Mucosa of rectum (tissue), 2 donors: Measurements from ENCODE around the gene WDR45B.

ENCODE experiments used
- H3K27ac ChIP-seq, 2 donors: one replicate each; pipeline ENCODE4 v1.7.0; 2013; ENCODE audit warnings: inconsistent platforms in 2 of 2, low read depth in 2 of 2, low read length in 2 of 2
- H3K27me3 ChIP-seq, 2 donors: one replicate each; pipeline ENCODE4 v1.7.0; 2013; ENCODE audit warnings: low read length in 2 of 2; ENCODE audit not compliant: control insufficient read depth in 2 of 2, insufficient read depth in 2 of 2
- H3K36me3 ChIP-seq, 2 donors: one replicate each; pipeline ENCODE4 v1.7.0; 2013; ENCODE audit warnings: low read length in 2 of 2; ENCODE audit not compliant: control insufficient read depth in 2 of 2, insufficient read depth in 2 of 2
- H3K4me1 ChIP-seq, 2 donors: one replicate each; pipeline ENCODE4 v1.7.0; 2013; ENCODE audit warnings: low read length in 2 of 2, mild to moderate bottlenecking in 1 of 2; ENCODE audit not compliant: control insufficient read depth in 2 of 2, insufficient read depth in 2 of 2
- H3K4me3 ChIP-seq, 2 donors: one replicate each; pipeline ENCODE4 v1.7.0; 2013; ENCODE audit warnings: low read length in 2 of 2
- H3K9ac ChIP-seq, 2 donors: one replicate each; pipeline ENCODE4 v1.7.0; 2013; ENCODE audit warnings: low read length in 2 of 2, low read depth in 1 of 2, mild to moderate bottlenecking in 1 of 2
- H3K9me3 ChIP-seq, 2 donors: one replicate each; pipeline ENCODE4 v1.7.0; 2013; ENCODE audit warnings: low read length in 2 of 2; ENCODE audit not compliant: control insufficient read depth in 2 of 2
- donor health status: healthy.
- donor health status: Normal muscosa, but diverticular disease.

Gene WDR45B

DNA sequence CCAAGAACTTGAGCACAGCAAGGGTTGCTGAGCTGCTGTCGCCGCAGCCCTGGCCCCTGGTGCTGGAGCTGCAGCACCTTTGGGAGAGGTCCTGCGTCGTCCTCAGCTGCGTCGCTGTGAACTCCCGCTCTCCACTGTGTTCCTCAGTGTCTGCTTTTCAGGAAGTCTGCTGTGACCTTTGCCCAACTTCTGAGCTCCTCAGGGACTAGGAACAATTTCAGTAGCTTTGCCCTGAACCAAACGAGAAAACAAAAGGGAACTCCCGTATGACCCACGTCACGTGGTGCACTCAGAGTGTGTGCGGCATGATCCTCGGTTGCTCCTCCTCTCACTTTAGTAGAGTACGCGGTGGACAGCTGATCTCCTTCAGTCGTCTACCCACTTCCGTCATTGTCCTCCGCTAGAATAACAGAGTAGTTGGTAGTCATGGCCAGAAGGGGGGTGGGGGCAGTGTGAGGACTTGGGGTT, 44.2 kb downstream of the WDR45B start:
- peak overlapping the region in 1 of 2 donors; percentile 72 for H3K27ac ChIP-seq
- H3K9ac ChIP-seq, result peak overlapping the region in 1 of 2 donors; percentile 47
- H3K4me3 ChIP-seq, result peak overlapping the region in 1 of 2 donors; percentile 37
- H3K27me3 ChIP-seq, result no peaks in the 10 kb centered on the region
- peaks cover 4 to 9% of the 10 kb centered on the region in 2 donors for H3K4me1 ChIP-seq
- peaks cover 38 to 52% of the 10 kb centered on the region in 2 donors for H3K36me3 ChIP-seq
- no peaks in the 10 kb centered on the region for H3K9me3 ChIP-seq

GRCh38 chr17:82602986-82603710, 45.1 kb downstream of the WDR45B start:
- Histone ChIP-seq H3K9ac (peak overlapping the region in 1 of 2 donors; percentile 47), H3K27ac (peak overlapping the region in 1 of 2 donors; percentile 72), H3K36me3 (peaks cover 44 to 55% of the 10 kb centered on the region in 2 donors), H3K4me1 (peaks cover 4 to 9% of the 10 kb centered on the region in 2 donors), H3K9me3 (no peaks in the 10 kb centered on the region), H3K27me3 (no peaks in the 10 kb centered on the region), H3K4me3 (peak overlapping the region in 1 of 2 donors; percentile 26)

GRCh38 chr17:82602487-82602886, 45.8 kb downstream of the WDR45B start:
- Histone ChIP-seq H3K27me3 (no peaks in the 10 kb centered on the region), H3K4me1 (peaks cover 4 to 9% of the 10 kb centered on the region in 2 donors), H3K9ac (no peak overlapping the region), H3K36me3 (peaks cover 44 to 55% of the 10 kb centered on the region in 2 donors), H3K27ac (no peak overlapping the region), H3K9me3 (no peaks in the 10 kb centered on the region), H3K4me3 (no peak overlapping the region)

DNA sequence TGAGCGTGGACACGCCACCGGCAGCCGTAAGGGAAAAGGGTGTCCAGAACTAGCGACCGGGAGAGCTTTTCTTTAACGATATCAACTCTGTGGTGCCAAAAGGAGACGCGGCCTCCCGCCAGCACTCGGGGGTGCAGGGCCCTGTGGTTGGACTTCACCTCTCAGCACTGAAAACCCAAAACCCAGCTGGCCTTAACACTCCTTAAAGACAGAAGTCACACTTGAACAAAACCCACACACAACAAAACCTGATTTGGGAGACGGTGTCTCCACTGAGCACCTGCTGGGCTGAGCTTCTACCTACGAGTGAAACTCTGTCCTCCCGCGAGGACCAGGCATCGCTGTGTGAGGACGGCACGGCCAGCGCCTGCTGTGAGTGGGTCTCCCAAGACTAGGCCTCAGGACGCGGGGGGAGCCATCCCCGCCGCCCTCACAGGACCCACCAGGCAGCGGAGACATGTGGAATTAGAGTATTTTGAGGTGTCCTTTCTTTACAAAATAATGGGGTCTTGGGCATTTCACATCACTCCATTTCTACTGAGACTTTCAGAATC, 46.7 kb downstream of the WDR45B start:
- Histone ChIP-seq H3K9me3 (no peaks in the 10 kb centered on the region), H3K9ac (no peak overlapping the region), H3K36me3 (peaks cover 52 to 61% of the 10 kb centered on the region in 2 donors), H3K4me3 (no peak overlapping the region), H3K27ac (no peak overlapping the region), H3K4me1 (peaks cover 9% of the 10 kb centered on the region in 2 donors), H3K27me3 (no peaks in the 10 kb centered on the region)

DNA sequence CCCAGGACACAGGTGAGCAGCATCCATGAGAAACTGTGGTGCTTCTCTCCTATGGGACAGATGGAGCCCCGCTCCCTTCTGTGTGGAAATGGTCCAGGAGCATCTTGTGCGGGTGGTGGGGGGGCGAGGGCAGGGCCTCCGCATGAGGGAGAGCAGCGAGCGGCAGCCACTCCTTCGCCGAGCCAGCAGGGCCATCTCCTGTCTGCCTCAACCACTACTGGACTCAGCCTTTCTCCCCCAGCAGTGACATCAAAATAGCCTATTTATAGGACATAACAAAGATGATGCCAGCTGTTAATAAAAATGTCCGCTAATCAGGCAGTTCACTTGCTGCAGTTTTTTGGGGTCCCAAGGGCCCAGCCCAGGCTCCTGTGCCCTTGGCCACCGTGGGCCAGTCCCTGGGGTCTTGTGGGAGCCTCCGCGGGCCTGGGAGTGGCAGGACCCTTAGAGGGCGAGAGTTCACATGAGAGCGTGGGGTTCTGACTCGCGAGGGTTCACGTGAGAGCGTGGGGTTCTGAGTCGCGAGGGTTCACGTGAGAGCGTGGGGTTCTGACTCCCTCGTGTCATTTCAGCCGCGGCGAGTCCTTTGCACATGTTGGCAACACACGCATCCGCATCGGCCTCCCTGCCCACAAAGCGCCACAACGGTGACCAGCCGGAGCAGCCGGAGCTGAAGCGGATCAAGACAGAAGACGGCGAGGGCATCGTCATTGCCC, 47.4 kb downstream of the WDR45B start:
- Histone ChIP-seq H3K4me1 (peaks cover 9 to 10% of the 10 kb centered on the region in 2 donors), H3K27me3 (no peaks in the 10 kb centered on the region), H3K27ac (no peak overlapping the region), H3K9ac (no peak overlapping the region), H3K9me3 (no peaks in the 10 kb centered on the region), H3K36me3 (peaks cover 51 to 61% of the 10 kb centered on the region in 2 donors), H3K4me3 (no peak overlapping the region)

DNA sequence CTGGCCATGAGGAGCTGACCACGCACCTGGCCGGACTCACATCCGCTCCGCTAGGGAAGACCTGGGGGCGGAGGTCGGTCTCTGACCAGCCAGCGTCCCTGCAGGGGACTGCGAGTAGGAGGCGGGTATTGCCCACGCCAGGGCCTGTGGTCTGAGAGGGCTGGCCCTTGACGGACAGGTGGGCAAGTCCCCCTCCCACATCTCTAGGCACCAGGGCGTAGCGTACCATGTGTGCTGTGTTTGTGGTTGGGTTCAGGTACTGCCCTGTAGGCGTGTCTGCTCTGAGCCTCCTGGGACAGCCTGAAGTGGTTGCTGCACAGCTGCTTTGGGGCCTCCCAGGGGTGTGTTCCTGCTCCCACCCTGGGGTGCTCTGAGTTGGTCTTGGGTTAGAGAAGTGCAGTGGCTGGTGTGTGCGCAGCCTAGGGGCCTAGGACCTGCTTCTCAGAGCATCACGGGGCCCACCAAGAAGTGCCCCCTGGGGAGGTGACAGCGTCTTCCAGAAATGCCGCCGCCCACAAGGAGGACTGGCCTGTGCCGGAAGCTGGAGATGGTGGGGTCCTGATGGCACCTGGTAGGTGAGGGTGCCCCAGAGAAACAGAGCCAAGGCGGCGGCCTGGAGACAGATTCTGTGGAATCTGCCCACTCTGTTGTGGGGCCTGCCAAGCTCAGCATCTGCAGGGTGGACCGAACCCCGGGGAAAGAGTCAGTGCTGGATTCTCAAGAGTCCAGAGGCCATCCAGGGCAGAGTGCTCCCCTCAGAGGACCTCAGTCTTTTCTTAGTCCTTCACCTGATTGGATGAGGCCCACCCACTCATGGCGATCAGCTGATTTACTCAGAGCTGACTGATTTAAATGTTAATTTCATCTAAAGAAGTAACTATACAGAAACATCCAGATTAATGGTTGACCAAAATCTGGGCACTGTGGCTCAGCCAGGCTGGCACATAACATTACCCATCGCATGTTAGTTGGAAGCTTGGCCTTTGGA, 48.3 kb downstream of the WDR45B start:
- H3K27me3 ChIP-seq, result no peaks in the 10 kb centered on the region
- peaks cover 52 to 59% of the 10 kb centered on the region in 2 donors for H3K36me3 ChIP-seq
- no peak overlapping the region for H3K4me3 ChIP-seq
- no peaks in the 10 kb centered on the region for H3K9me3 ChIP-seq
- no peak overlapping the region for H3K27ac ChIP-seq
- H3K4me1 ChIP-seq, result peaks cover 9 to 15% of the 10 kb centered on the region in 2 donors
- no peak overlapping the region for H3K9ac ChIP-seq

- Histone ChIP-seq H3K4me1 (peaks cover 10 to 25% of the 10 kb centered on the region in 2 donors), H3K27ac (no peak overlapping the region), H3K27me3 (no peaks in the 10 kb centered on the region), H3K9me3 (no peaks in the 10 kb centered on the region), H3K4me3 (no peak overlapping the region), H3K36me3 (peaks cover 51 to 53% of the 10 kb centered on the region in 2 donors), H3K9ac (no peak overlapping the region)
Observed at GRCh38 chr17:82598256-82599119, 49.8 kb downstream of the WDR45B start.

GRCh38 chr17:82596837-82597672, 51.2 kb downstream of the WDR45B start:
- H3K4me1 ChIP-seq, result peaks cover 17 to 31% of the 10 kb centered on the region in 2 donors
- no peak overlapping the region for H3K4me3 ChIP-seq
- H3K36me3 ChIP-seq, result peaks cover 36 to 39% of the 10 kb centered on the region in 2 donors
- no peaks in the 10 kb centered on the region for H3K9me3 ChIP-seq
- H3K27ac ChIP-seq, result peak overlapping the region in 1 of 2 donors; percentile 79
- no peak overlapping the region for H3K9ac ChIP-seq
- H3K27me3 ChIP-seq, result no peaks in the 10 kb centered on the region
